GM11168 (cell line): ENCODE results near the gene MTMR8.
"Not testable (repeated sequence)": the region's sequence is repeated elsewhere in the genome, so short reads cannot be mapped to it uniquely, and the experiment has no call there.

Experiments
- in situ Hi-C: fragments of 300-500 bp; cut with MboI; formaldehyde crosslinking; loops from one replicate; pipeline ENCODE4 v1.12.0; 2022; ENCODE audit warnings: low sequenced_read_pairs; ENCODE audit not compliant: unreplicated experiment

Gene MTMR8

GRCh38 chrX:64394874-64395567, at the start of gene MTMR8:
Gene MTMR8, minus strand, starts transcription at chrX:64395452. Its CDS starts 89 bp downstream, at chrX:64395363.
- in situ Hi-C loops: loop anchor here (25.0 kb wide), 1 partner anchor 183 kb away; the partner anchor contains the start of gene AMER1

DNA sequence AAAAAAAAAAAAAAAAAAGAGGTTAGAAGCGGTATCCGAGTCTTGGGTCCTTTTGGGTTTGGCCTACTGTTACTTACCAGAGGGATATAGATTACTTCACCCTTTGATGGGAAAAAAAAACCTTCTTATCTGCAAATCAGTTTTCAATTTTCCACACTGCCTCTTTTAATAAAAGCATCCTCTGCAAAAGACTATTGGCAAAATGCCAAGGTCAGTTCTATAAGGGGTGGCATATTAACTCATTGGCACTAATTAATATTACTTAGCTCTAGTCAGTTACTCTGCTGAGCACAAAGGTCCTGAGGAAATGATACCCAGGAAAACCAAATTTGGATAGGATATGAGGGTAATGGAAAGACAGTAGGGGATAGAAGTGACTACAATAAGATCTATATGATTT, 44.3 kb upstream of the MTMR8 start:
- in situ Hi-C loops: no loop called here

DNA sequence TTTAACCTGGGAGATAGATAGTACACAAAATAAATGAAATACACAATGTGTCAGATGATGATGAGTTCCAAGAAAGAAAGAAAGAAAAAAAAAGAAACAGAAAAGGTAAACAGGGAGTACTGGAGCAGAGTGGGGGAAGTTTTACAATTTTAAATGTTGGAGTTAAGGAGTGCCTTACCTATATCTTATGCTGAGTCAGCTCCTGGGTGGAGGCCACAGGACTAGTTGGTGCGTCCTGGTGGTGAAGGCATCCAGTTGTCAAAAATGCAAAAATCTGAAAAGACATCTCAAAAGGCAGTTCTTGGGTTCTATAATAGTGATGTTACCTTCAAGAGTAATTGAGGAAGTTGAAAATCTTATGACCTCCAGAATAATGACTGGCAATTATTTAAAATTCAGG, 42.4 kb upstream of the MTMR8 start:
- in situ Hi-C loops: no loop called here

DNA sequence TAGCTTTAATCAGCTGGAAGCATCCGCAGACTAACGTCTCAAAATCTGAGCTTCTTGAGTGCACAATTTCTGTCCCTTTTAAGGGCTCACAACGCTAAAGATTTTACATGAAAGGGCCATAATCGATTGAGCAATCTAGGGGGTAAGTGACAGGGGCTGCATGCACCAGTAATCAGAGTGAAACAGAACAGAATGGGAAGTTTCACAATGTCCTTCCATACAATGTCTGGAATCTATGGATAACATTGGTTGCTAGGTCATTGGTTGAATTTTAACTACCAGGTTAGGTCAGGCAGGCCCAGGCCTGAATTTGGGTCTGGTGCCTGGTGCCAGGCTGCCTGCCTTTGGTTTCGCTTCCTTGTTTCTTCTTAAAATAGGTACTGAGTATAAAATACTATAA, 42.0 kb upstream of the MTMR8 start:
- in situ Hi-C loops: no loop called here

DNA sequence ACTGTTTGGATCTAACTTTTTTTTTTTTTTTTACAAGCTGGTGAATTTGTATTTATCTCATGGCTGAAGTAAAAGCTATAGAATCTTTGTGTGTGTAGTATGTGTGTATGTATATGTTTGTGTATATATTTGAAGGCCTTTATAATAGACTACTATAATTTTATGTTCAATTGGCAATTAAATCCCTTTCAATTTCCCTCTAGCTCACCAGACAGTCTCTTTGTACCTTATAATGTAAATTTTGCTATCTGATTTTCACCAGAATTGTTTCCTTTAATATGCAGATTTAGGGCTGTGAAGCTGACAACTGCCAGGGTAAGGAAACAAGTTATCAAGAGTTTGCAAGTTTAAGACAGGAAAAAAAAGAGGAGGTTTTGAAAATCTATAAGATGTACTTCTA, 33.1 kb upstream of the MTMR8 start:
- in situ Hi-C loops: no loop called here

- in situ Hi-C loops: no loop called here
These were observed 32.5 kb upstream of the MTMR8 start for GRCh38 chrX:64427787-64428186.

DNA sequence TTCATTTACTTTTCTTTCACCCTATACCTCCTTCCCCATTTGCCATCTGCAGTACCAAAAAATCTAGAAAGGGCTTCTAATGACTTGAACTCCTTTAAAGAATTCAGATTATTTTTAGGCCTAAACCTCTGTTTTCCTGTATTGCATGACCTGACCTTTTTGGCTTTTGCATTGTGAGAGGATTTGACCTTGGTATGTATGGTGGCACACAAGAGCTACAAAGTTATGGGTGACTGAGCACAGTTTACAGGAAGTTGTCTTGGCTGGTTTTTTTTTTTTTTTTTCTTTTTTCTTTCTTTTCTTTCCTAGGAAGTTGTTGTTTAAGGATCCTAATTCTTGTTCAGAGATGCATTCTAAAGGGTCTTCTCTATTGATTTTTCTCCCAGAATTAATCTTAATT, 32.0 kb upstream of the MTMR8 start:
- in situ Hi-C loops: no loop called here

- in situ Hi-C loops: not testable (repeated sequence)
These were observed 14.5 kb upstream of the MTMR8 start for GRCh38 chrX:64409730-64410129.

- in situ Hi-C loops: loop anchor here (25.0 kb wide), 1 partner anchor 186 kb away; the partner anchor contains the start of gene AMER1
These were observed 2.8 kb upstream of the MTMR8 start for GRCh38 chrX:64398088-64398487.

- in situ Hi-C loops: loop anchor here (25.0 kb wide), 1 partner anchor 183 kb away; the partner anchor contains the start of gene AMER1
These were observed 297 bp upstream of the MTMR8 start for GRCh38 chrX:64395568-64395929.

DNA sequence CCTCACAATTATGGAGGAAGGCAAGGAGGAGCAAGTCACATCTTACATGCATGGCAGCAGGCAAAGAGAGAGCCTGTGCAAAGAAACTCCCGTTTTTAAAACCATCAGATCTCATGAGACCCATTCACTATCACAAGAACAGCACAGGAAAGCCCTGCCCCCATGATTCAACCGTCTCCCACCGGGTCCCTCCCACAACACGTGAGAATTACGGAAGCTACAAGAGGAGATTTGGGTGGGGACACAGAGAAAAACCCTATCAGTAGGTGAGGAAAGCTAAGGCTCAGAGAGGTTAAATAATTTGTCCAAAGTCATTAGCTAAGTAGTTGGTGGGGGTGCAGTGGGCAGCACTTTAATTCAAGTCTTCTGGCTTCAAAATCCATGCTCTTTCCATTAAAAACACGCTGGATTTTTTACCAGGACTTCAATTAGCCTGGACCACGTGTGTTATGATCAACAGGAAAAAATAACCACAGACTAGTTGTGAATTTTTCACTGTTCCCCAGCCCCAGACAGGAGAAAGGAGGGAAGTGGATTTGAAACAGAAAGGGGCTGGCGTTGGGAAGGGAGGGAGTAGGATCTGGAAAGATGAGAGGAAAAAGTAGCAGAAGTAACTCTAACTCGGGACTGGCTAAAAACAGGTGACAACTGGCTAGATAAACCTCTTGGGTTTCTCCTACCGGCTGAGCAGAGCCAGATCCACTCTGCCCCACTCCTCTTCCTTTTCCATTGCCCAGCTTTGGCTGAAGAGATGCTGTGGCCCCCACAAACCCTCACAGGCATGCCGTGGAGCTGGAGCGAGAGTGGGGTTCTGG, 986 bp downstream of the MTMR8 start:
- in situ Hi-C loops: loop anchor here (25.0 kb wide), 1 partner anchor 182 kb away; the partner anchor contains the start of gene AMER1

DNA sequence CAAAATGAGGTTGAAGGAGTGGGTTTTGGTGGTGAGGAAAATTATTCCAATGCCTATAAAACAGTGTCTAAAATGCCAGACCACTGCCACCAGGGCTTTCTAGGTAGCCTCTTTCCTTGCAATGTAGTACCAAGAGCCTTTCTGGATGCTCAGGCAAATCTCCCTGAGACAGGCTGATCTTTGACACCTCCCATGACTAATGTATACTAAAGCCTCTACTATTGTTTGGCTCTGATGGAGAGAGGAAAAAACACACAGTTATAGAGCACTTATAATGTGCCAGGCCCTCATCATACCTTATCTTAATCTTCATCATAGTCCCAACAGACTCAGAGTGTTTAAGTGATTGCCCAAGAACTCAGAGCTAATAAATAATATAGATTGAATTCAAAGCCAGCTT, 5.8 kb downstream of the MTMR8 start:
- in situ Hi-C loops: loop anchor here (25.0 kb wide), 1 partner anchor 177 kb away; the partner anchor contains the start of gene AMER1

DNA sequence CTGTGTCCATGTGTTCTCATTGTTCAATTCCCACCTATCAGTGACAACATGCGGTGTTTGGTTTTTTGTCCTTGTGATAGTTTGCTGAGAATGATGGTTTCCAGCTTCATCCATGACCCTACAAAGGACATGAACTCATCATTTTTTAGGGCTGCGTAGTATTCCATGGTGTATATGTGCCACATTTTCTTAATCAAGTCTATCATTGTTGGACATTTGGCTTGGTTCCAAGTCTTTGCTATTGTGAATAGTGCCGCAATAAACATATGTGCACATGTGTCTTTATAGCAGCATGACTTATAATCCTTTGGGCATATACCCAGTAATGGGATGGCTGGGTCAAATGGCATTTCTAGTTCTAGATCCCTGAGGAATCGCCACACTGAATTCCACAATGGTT, 14.5 kb downstream of the MTMR8 start:
- in situ Hi-C loops: loop anchor here (25.0 kb wide), 1 partner anchor 168 kb away; the partner anchor contains the start of gene AMER1

DNA sequence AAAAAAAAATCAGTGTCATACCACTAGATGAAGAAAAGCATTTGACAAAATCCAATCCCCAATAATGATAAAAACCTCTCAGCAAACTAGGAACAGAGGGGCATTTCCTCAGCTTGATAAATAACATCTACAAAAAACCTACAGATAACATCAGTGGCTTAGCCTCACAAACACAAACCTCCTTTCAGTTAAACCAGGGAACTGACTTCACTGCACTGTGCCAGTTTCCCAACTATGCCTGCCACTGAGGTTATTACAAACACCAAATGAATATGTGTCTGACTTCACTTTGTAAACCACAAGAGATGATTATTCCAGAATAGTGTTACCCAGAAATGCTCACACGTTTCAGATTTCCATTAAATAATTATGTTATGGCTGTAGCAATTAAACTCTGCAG, 15.3 kb downstream of the MTMR8 start:
- in situ Hi-C loops: loop anchor here (25.0 kb wide), 1 partner anchor 168 kb away; the partner anchor contains the start of gene AMER1

DNA sequence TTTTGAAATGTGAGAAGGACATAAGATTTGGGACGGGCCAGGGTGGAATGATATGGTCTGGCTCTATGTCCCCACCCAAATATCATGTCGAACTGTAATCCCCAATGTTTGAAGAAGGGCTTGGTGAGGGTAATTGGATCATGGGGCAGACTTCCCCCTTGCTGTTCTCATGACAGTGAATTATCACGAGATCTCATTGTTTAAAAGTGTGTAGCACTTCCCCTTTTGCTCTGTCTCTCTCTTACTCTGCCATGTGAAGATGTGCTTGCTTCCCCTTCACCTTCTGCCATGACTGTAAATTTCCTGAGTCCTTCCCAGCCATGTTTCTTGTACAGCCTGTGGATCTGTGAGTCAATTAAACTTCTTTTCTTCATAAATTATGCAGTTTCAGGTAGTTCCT, 17.5 kb downstream of the MTMR8 start:
- in situ Hi-C loops: loop anchor here (25.0 kb wide), 1 partner anchor 165 kb away; the partner anchor contains the start of gene AMER1

DNA sequence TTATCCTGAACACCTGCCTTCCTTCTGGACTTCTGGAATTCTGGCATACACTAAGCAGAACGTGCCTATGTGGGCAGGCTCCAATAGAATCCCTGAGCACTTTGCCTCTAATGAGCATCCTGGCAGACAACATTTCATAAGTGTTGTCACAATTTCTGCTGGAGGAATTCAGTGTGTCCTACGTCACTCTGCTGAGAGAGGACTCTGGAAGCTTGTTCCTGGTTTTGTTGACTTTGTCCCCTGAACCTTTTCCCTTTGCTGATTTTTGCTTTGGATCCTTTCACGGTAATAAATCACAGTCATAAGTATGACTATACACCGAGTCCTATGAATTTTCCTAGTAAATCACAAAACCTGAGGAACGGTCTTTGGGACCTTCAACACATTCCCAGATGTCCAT, 43.2 kb downstream of the MTMR8 start:
- in situ Hi-C loops: no loop called here

- in situ Hi-C loops: no loop called here
These were observed 44.7 kb downstream of the MTMR8 start for GRCh38 chrX:64350521-64350920.

DNA sequence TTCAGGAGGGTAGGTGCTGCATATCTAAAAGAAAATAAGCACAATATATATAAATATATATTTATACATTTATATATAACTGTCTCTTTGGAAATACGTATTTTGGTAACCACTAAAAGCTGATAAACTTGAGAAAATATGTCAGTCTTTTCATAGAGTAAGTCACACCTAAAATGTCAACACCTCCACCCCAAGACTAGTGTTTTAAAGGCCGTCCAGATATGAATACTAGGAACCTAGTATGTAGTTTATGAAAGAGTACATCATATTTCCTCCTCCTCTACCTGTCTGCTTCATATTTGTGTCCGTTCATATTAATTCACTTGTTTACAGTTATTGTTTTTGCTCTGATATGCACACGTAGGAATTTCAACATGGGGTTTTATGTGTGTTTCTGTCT, 45.2 kb downstream of the MTMR8 start:
- in situ Hi-C loops: no loop called here

DNA sequence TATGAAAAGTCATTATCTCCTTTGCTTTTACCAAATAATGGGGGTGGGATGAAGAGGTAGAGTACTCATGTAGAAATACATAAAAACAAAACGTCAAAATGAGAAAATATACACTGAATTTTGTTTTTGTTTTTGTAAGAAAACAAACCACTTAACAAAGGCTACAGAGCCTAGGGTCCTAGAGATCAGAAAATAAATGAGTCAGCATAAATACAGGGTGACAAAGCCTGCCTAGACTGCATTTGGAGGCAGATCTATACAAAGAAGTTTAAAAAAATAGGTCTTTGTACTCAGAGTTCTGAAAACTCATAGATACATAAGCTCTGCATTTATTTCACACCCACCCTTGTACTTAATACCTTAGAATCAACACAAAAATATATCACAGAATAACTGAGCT, 52.4 kb downstream of the MTMR8 start:
- in situ Hi-C loops: no loop called here

DNA sequence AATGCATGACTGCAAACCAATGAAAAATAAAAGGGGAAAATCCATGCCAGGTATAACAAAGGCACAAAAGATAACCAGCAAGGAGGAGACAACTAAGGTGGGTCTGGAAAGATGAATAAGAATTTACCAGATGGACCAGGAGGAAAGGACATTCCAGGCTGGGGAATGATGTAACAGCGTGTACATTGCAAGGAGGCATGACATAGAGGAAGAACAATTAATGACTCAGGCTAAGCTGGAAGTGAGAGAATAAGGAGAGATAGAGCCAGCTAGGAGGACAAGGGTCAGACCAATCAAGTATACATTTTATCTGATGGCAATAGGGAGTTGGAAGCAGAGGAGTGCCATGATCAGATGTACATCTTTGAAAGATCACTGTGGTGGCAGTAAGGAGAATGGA, 57.0 kb downstream of the MTMR8 start:
- in situ Hi-C loops: no loop called here

- in situ Hi-C loops: no loop called here
These were observed 60.8 kb downstream of the MTMR8 start for GRCh38 chrX:64334467-64334866.
